Measurements from ENCODE around the gene ZNF581. TPM values are rescaled to one million over a fixed set of nuclear protein-coding genes. Genes with fewer than 3 reads are reported as not detected.
A peak's percentile ranks its signal among the peaks of the same experiment; 100 is the strongest.

Gene ZNF581
- total RNA-seq, 1 experiment from 2014 or later = 37.1 TPM

- CTCF ChIA-PET = no interaction called here
- no peaks in the 10 kb centered on the region for H3K9me3 ChIP-seq (ENCODE audit: low read depth, low read length, poor library complexity, severe bottlenecking)
- H3K36me3 ChIP-seq (ENCODE audit: insufficient read depth, low read length, poor library complexity, severe bottlenecking) = peaks cover 53% of the 10 kb centered on the region
- POLR2A ChIA-PET (ENCODE audit: low non-redundant PET) = no interaction called here
- TF ChIP-seq, protein P1, sequence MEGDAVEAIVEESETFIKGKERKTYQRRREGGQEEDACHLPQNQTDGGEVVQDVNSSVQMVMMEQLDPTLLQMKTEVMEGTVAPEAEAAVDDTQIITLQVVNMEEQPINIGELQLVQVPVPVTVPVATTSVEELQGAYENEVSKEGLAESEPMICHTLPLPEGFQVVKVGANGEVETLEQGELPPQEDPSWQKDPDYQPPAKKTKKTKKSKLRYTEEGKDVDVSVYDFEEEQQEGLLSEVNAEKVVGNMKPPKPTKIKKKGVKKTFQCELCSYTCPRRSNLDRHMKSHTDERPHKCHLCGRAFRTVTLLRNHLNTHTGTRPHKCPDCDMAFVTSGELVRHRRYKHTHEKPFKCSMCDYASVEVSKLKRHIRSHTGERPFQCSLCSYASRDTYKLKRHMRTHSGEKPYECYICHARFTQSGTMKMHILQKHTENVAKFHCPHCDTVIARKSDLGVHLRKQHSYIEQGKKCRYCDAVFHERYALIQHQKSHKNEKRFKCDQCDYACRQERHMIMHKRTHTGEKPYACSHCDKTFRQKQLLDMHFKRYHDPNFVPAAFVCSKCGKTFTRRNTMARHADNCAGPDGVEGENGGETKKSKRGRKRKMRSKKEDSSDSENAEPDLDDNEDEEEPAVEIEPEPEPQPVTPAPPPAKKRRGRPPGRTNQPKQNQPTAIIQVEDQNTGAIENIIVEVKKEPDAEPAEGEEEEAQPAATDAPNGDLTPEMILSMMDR (conservative IDR thresholded peaks at IDR 0.05; ENCODE audit: low read depth, low read length) = no peak
- TF ChIP-seq EZH2 (IDR thresholded peaks at IDR 0.05; ENCODE audit: borderline replicate concordance, low read depth, low read length, poor library complexity, severe bottlenecking) = no peak
- H3K27me3 ChIP-seq (replicated peaks; ENCODE audit: insufficient read depth, low read depth, low read length, poor library complexity) = no peaks in the 10 kb centered on the region
- no TSS peak for BruUV-seq (replicated peaks)
- no peak for DNase-seq (ENCODE audit: low spot score)
- no peak overlapping the region for H3K4me3 ChIP-seq (ENCODE audit: low read depth, low read length, poor library complexity, severe bottlenecking)
- peaks cover 18% of the 10 kb centered on the region for H3K4me1 ChIP-seq (ENCODE audit: insufficient read depth, low read length, poor library complexity, severe bottlenecking)
- peak overlapping the region; percentile 60 for H3K27ac ChIP-seq (ENCODE audit: low read depth, low read length, poor library complexity, severe bottlenecking)
- intact Hi-C loops (cut with micrococcal nuclease; ENCODE audit: unreplicated experiment) = no loop called here
These were observed 15.5 kb downstream of the ZNF581 start for GRCh38 chr19:55658846-55659459.

GRCh38 chr19:55659822-55660221 is 16.4 kb downstream of the ZNF581 start:
- DNase-seq (ENCODE audit: low spot score) = no peak
- BruUV-seq (replicated peaks) = no TSS peak
- POLR2A ChIA-PET (ENCODE audit: low non-redundant PET) = no interaction called here
- H3K36me3 ChIP-seq (ENCODE audit: insufficient read depth, low read length, poor library complexity, severe bottlenecking) = peaks cover 61% of the 10 kb centered on the region
- no peak overlapping the region for H3K27ac ChIP-seq (ENCODE audit: low read depth, low read length, poor library complexity, severe bottlenecking)
- no peaks in the 10 kb centered on the region for H3K27me3 ChIP-seq (replicated peaks; ENCODE audit: insufficient read depth, low read depth, low read length, poor library complexity)
- peaks cover 18% of the 10 kb centered on the region for H3K4me1 ChIP-seq (ENCODE audit: insufficient read depth, low read length, poor library complexity, severe bottlenecking)
- no peak for TF ChIP-seq EZH2 (IDR thresholded peaks at IDR 0.05; ENCODE audit: borderline replicate concordance, low read depth, low read length, poor library complexity, severe bottlenecking)
- TF ChIP-seq, protein P1 (conservative IDR thresholded peaks at IDR 0.05; ENCODE audit: low read depth, low read length) = no peak
- CTCF ChIA-PET = no interaction called here
- intact Hi-C loops (cut with micrococcal nuclease; ENCODE audit: unreplicated experiment) = no loop called here
- H3K4me3 ChIP-seq (ENCODE audit: low read depth, low read length, poor library complexity, severe bottlenecking) = no peak overlapping the region
- H3K9me3 ChIP-seq (ENCODE audit: low read depth, low read length, poor library complexity, severe bottlenecking) = no peaks in the 10 kb centered on the region

GRCh38 chr19:55660404-55660803 is 17.0 kb downstream of the ZNF581 start:
- Histone ChIP-seq H3K27ac (ENCODE audit: low read depth, low read length, poor library complexity, severe bottlenecking) (no peak overlapping the region), H3K36me3 (ENCODE audit: insufficient read depth, low read length, poor library complexity, severe bottlenecking) (peaks cover 64% of the 10 kb centered on the region), H3K4me1 (ENCODE audit: insufficient read depth, low read length, poor library complexity, severe bottlenecking) (peaks cover 18% of the 10 kb centered on the region)

More at GRCh38 chr19:55660404-55660803, 17.0 kb downstream of the ZNF581 start:
- intact Hi-C loops (cut with micrococcal nuclease; ENCODE audit: unreplicated experiment) = no loop called here
- Histone ChIP-seq H3K4me3 (ENCODE audit: low read depth, low read length, poor library complexity, severe bottlenecking) (no peak overlapping the region), H3K27me3 (replicated peaks; ENCODE audit: insufficient read depth, low read depth, low read length, poor library complexity) (no peaks in the 10 kb centered on the region), H3K9me3 (ENCODE audit: low read depth, low read length, poor library complexity, severe bottlenecking) (no peaks in the 10 kb centered on the region)
- TF ChIP-seq, protein P1 (conservative IDR thresholded peaks at IDR 0.05; ENCODE audit: low read depth, low read length) = no peak
- TF ChIP-seq EZH2 (IDR thresholded peaks at IDR 0.05; ENCODE audit: borderline replicate concordance, low read depth, low read length, poor library complexity, severe bottlenecking) = no peak
- no TSS peak for BruUV-seq (replicated peaks)
- ChIA-PET POLR2A (ENCODE audit: low non-redundant PET) (no interaction called here), CTCF (no interaction called here)
- no peak for DNase-seq (ENCODE audit: low spot score)
